Endodermal cell (in vitro differentiated cells): ENCODE data around the gene CDH4. TPM values are rescaled to one million over a fixed set of nuclear protein-coding genes. Genes with fewer than 3 reads are reported as not detected.

Source experiments
- DNase-seq: peaks from one replicate; pipeline ENCODE4 v3.0.0-alpha.2; 2017
- H3K27ac ChIP-seq: 2 replicates; pipeline ENCODE4 v1.5.1; 2013; ENCODE audit warnings: mild to moderate bottlenecking, low read depth, low read length, moderate library complexity
- H3K27me3 ChIP-seq: 2 replicates; pipeline ENCODE4 v1.6.1; 2013; ENCODE audit warnings: mild to moderate bottlenecking, low read length, moderate library complexity; ENCODE audit not compliant: insufficient read depth, control insufficient read depth, poor library complexity, severe bottlenecking
- H3K36me3 ChIP-seq: 2 replicates; pipeline ENCODE4 v1.7.0; 2013; ENCODE audit warnings: mild to moderate bottlenecking, low read length, moderate library complexity; ENCODE audit not compliant: control insufficient read depth, insufficient read depth
- H3K4me1 ChIP-seq: one replicate; pipeline ENCODE4 v1.7.0; 2013; ENCODE audit warnings: low read length; ENCODE audit not compliant: control insufficient read depth, insufficient read depth
- H3K4me3 ChIP-seq: 2 replicates; pipeline ENCODE4 v1.5.1; 2013; ENCODE audit warnings: mild to moderate bottlenecking, low read length, moderate library complexity
- H3K9ac ChIP-seq: 2 replicates; pipeline ENCODE4 v1.6.1; 2013; ENCODE audit warnings: mild to moderate bottlenecking, low read length, moderate library complexity; ENCODE audit not compliant: poor library complexity, severe bottlenecking; ENCODE audit errors: extremely low read depth
- H3K9me3 ChIP-seq: 2 replicates; pipeline ENCODE4 v1.6.1; 2013; ENCODE audit warnings: mild to moderate bottlenecking, low read length, moderate library complexity; ENCODE audit not compliant: control insufficient read depth
- H3K27ac Mint-ChIP-seq: 2 replicates; pipeline ENCODE4 v1.8.0; 2020; ENCODE audit warnings: mixed read lengths
- H3K27me3 Mint-ChIP-seq: 2 replicates; pipeline ENCODE4 v1.8.0; 2021; ENCODE audit warnings: mild to moderate bottlenecking, mixed read lengths; ENCODE audit not compliant: insufficient read depth
- H3K36me3 Mint-ChIP-seq: 2 replicates; pipeline ENCODE4 v1.8.0; 2020; ENCODE audit warnings: low read depth, mixed read lengths
- H3K4me1 Mint-ChIP-seq: 2 replicates; pipeline ENCODE4 v1.8.0; 2020; ENCODE audit warnings: mixed read lengths
- H3K4me3 Mint-ChIP-seq: 2 replicates; pipeline ENCODE4 v1.8.0; 2020; ENCODE audit warnings: mild to moderate bottlenecking, moderate library complexity, mixed read lengths
- H3K9me3 Mint-ChIP-seq: 2 replicates; pipeline ENCODE4 v1.8.0; 2020; ENCODE audit warnings: mild to moderate bottlenecking, mixed read lengths
- CTCF ChIP-seq: fragments of 200-600 bp; sonication (generic); conservative IDR thresholded peaks from 2 replicates; pipeline ENCODE4 v1.5.0; 2021; ENCODE audit warnings: antibody characterized with exemption, mild to moderate bottlenecking
- WGBS, 2 experiments: methylation state at CpG; one replicate each; pipeline versions ENCODE4 v1.1.5 to v1.1.7; 2013; ENCODE audit warnings: missing lambda C conversion rate in 2 of 2, mixed read lengths in 1 of 2; ENCODE audit not compliant: insufficient coverage in 1 of 2, insufficient read length in 1 of 2; 5-methylcytosine and 5-hydroxymethylcytosine counted together
- total RNA-seq, 2 donors: library from RNA; stranded (reverse); fragmentation: NEBNext Ultra II Directional in 1 of 2; extraction: Animal tissue kit (Norgen Biotek cat#: 25700) in 1 of 2; gene quantifications; 2 replicates in 1 of 2; 3 replicates in 1 of 2; pipeline ENCODE4 v1.2.1, GENCODE V29; 2021

CDH4 gene
- total RNA-seq, 2 donors from 2014 or later = 1.8 to 5.8 TPM

GRCh38 chr20:61571916-61572711 is 320.1 kb downstream of the CDH4 start:
- no peak overlapping the region for H3K4me3 Mint-ChIP-seq
- H3K27me3 Mint-ChIP-seq = peaks cover 27% of the 10 kb centered on the region
- H3K9me3 Mint-ChIP-seq = peaks cover 4% of the 10 kb centered on the region
- peaks cover 3% of the 10 kb centered on the region for H3K4me1 Mint-ChIP-seq
- Histone ChIP-seq H3K4me3 (no peak overlapping the region), H3K36me3 (no peaks in the 10 kb centered on the region), H3K4me1 (no peaks in the 10 kb centered on the region), H3K27ac (no peak overlapping the region), H3K9me3 (no peaks in the 10 kb centered on the region), H3K9ac (no peak overlapping the region), H3K27me3 (no peaks in the 10 kb centered on the region)
- no peak for TF ChIP-seq CTCF
- 90 to 92% methylated on average over 7 to 13 of the region's 13 CpGs for WGBS, 2 experiments
- H3K27ac Mint-ChIP-seq = no peak overlapping the region
- no peaks in the 10 kb centered on the region for H3K36me3 Mint-ChIP-seq
- DNase-seq = no peak

GRCh38 chr20:61572789-61573188 is 320.7 kb downstream of the CDH4 start:
- Mint-ChIP-seq H3K9me3 (peaks cover 4% of the 10 kb centered on the region), H3K27ac (no peak overlapping the region), H3K36me3 (no peaks in the 10 kb centered on the region), H3K27me3 (peaks cover 27% of the 10 kb centered on the region), H3K4me3 (no peak overlapping the region), H3K4me1 (peaks cover 3% of the 10 kb centered on the region)
- no peak for TF ChIP-seq CTCF
- H3K27me3 ChIP-seq = no peaks in the 10 kb centered on the region
- H3K4me1 ChIP-seq = no peaks in the 10 kb centered on the region
- no peaks in the 10 kb centered on the region for H3K9me3 ChIP-seq
- no peaks in the 10 kb centered on the region for H3K36me3 ChIP-seq
- H3K27ac ChIP-seq = no peak overlapping the region
- no peak for DNase-seq
- H3K9ac ChIP-seq = no peak overlapping the region
- H3K4me3 ChIP-seq = no peak overlapping the region
- WGBS, 2 experiments = 77 to 81% methylated on average over 6 to 7 of the region's 7 CpGs

- TF ChIP-seq CTCF = no peak
- 92 to 100% methylated on average over 2 to 16 of the region's 16 CpGs for WGBS, 2 experiments
- H3K4me3 ChIP-seq = no peak overlapping the region
- peaks cover 3% of the 10 kb centered on the region for H3K4me1 Mint-ChIP-seq
- H3K4me1 ChIP-seq = no peaks in the 10 kb centered on the region
- no peak overlapping the region for H3K27ac ChIP-seq
- no peaks in the 10 kb centered on the region for H3K9me3 ChIP-seq
- no peaks in the 10 kb centered on the region for H3K36me3 ChIP-seq
- peaks cover 24% of the 10 kb centered on the region for H3K27me3 Mint-ChIP-seq
- no peaks in the 10 kb centered on the region for H3K27me3 ChIP-seq
- peaks cover 4% of the 10 kb centered on the region for H3K9me3 Mint-ChIP-seq
- H3K27ac Mint-ChIP-seq = no peak overlapping the region
- no peak overlapping the region for H3K9ac ChIP-seq
- H3K4me3 Mint-ChIP-seq = no peak overlapping the region
- no peaks in the 10 kb centered on the region for H3K36me3 Mint-ChIP-seq
- no peak for DNase-seq
Measured at GRCh38 chr20:61573415-61574305, 321.6 kb downstream of the CDH4 start.
